NCI-H1048 (cell line): ENCODE data around the gene CACHD1.
A peak's percentile ranks its signal among the peaks of the same experiment; 100 is the strongest.

Experiments
- DNase-seq: peaks from one replicate; lab custom pipeline; 2025; lab: John Stamatoyannopoulos, UW

CACHD1 gene

DNA sequence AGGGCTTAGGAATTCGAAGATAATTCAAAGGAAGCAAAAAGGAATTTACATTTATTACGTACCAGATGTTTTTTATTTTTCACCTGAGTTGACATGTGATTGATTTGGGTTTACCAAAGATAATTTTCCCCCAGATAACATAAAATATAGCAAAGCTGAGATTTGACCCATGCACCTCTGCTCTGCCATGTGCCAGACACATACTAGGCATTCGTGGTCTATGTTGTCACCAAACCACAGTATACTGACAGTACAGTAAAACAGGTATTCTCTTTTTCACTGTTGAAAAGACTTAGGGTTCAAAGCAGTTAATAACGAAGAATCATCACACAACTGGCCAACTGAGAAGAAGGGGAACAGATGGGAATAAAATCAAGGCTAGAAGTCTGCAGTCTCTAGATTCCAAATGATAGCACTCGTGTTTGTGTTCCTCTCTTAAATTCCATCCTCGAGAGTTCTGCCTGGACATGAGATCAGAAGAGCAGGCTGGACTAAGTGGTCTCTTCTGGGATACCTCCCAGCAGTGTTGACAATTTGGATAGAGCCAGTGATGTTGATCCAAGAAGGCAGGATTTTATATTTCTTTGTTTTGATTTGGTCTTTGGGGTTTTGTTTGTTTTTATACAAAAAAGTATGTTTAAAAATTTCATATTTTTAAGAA, 189.7 kb downstream of the CACHD1 start:
- DNase-seq: no peak

- DNase-seq: no peak
Observed at GRCh38 chr1:64663668-64664067, 193.7 kb downstream of the CACHD1 start.

- no peak for DNase-seq
Observed at GRCh38 chr1:64664299-64664698, 194.4 kb downstream of the CACHD1 start.

DNA sequence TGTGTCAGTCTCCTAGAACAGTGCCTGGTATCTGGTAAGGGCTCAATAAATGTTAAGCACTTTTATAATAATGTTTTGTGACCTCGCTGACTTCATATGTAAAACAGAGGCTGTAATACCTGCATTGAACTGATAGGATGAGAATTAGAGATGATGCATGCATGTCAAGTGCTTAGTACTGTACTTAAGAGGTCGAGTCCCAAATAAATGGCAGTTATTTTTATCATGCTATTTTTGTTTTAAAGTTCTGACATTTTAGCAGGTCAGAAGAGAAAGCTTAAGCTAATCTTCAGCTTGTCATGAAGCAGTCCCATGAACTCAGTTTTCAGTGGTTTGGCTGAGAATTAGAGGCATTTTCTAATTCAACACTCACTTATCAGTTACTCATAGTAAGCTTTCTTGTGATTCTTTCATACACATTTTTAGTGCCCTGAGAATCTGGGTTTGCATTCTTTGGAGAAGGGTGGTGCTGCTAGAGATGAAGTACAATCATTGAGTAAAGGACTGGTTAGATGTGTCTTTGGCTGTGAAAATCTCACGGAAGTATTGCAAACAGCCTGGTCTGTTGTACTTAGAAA, 199.3 kb downstream of the CACHD1 start:
- no peak for DNase-seq

GRCh38 chr1:64675718-64676345, 205.9 kb downstream of the CACHD1 start:
- DNase-seq: no peak

GRCh38 chr1:64676386-64676785, 206.5 kb downstream of the CACHD1 start:
- DNase-seq: no peak

GRCh38 chr1:64677532-64677931, 207.6 kb downstream of the CACHD1 start:
- DNase-seq: no peak

DNA sequence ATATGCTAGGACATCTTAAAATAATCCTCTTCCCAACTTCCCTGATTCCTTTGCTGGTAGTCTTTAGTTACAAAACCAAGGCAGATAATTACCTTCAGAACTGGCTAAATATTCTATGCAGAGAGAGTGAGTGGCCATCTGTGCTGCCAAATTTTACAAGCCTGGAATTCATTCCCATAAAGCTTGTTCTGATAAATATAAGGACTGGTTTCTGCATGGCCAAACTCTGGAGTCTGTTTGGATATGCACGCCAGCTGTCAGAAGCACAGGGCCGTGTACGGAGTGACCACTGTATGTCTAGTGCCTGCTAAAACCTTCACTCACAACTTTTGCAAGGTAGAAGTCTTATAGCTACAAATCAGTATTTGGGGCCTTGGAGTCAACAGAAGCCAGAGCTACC, 208.4 kb downstream of the CACHD1 start:
- DNase-seq: no peak

DNA sequence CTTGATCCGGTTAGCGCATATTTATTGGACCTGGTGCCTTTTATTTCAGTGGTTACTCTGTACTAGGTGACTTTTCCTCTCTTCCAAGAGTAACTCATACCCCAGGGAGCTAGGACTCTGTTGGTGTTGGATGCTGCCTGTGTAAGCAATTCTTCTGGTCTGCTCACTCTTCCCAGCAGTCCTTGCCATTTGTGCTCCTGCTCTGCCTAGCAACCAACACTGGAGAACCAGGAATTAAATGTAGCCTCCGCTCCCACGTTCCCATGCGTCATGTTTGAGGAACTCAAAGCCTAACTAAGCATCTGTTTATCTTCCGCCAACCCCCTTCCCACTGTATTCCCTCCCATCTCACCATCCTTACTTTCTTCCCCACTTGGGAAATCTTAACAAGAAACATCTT, 209.2 kb downstream of the CACHD1 start:
- no peak for DNase-seq

DNA sequence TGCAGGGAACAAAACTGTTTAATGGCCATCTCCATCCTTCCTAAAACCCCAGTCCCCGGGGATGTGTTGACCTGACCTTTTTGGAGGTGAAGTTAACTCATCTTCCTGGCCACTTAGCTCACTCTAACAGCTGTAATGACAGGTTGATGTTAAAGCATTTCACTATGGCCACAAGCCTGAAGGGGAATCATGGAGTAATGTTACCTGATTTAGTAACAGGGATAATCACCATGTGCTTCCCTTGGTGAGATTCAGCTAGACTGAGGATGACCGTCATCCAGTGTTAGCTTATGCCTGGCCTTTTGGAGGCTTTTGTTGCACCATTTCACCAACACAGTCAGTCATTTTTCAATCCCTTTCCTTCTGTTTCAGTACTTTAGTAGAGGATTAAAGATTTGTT, 210.7 kb downstream of the CACHD1 start:
- DNase-seq: no peak

DNA sequence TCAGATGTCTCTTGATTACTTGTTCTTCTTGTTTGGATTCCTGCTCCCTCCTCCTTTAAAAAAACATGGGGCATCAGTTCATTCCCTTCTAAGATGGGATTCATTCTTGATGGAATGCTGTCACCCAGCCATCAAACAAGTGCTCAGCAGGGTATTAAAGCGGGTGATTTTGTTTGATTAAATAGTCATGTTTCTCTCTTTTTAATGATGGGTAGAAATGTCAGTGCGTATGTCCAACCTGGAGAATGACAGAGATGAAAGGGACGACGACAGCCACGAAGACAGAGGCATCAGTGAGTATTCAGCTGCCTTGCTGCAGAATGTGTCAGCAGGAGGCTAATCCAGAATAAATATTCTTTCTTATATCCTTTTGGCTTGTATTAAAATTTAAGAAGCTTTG, 211.1 kb downstream of the CACHD1 start:
- DNase-seq: no peak

- no peak for DNase-seq
Observed at GRCh38 chr1:64683419-64683818, 213.5 kb downstream of the CACHD1 start.

- DNase-seq: no peak
Observed at GRCh38 chr1:64685217-64685616, 215.3 kb downstream of the CACHD1 start.

DNA sequence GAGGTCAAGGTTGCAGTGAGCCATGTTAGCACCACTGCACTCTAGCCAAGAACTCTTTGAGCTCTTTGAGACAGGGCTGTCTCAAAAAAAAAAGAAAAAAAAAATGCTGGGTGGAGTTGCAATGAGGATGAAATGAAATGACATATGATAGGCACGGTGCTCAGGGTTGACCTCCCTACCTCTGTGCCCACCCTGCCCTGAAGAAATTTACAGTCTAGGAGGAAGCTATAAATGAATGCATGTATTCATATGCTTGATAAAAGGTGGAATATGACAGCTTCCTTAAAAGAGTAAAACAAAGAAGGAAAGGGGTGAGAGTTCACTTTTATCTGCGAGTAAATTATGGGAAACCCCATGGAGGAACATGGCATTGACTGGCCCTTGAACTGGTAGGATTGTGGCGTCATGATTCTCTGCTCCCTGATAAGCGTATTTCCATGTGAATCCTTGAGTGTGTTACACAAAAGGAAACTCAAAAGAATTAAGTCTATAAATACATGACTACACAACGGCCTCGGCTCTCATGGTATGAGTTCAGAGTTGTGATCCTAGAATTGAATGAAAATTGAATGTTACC, 215.9 kb downstream of the CACHD1 start:
- no peak for DNase-seq

- peak; percentile 6 for DNase-seq
Observed at GRCh38 chr1:64686828-64687724, 217.1 kb downstream of the CACHD1 start.

DNA sequence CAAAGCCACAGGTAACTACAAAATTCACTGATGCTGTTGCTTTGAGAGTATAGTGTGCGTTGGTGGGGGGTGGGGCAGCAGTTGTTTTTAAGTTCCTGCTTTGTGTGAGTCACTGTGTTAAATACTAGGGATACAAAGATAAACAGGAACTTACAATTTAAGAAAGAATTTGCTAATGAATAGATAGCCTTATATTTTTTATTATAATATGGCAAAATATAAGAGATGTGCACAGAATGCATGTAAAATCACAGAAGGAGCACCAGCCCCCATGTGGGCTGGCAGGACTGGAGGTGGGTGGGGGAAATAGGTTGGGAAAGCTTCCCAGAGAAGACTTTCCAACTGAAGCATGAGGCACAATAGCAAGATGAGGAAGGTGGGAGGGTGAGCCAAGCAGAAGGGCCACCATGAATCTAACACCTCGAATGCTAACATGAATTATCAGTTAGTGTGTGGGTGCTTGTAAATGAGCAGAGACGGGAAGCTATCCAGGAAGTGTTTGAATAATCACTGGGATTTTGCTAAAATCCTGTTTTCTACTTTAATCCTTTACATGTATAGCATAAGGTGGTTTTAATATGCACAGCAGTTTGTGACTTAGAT, 217.9 kb downstream of the CACHD1 start:
- no peak for DNase-seq

- DNase-seq: no peak
Observed at GRCh38 chr1:64691626-64692025, 221.7 kb downstream of the CACHD1 start.

GRCh38 chr1:64692911-64693310, 223.0 kb downstream of the CACHD1 start:
- DNase-seq: no peak

DNA sequence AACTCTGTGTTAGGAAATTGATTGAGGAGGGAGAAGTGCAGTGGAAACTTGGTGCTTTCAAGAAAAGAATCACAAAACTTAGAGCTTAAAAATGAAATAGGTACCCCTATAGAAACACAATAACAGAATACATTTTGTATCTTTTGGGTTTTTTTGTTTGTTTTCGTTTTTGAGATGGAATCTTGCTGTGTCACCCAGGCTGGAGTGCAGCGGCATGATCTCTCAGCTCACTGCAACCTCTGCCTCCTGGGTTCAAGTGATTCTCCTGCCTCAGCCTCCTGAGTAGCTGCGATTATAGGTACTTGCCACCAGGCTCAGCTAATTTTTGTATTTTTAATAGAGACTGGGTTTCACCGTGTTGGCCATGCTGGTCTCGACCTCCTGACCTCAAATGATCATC, 223.5 kb downstream of the CACHD1 start:
- no peak for DNase-seq

- no peak for DNase-seq
Observed at GRCh38 chr1:64696879-64697278, 226.9 kb downstream of the CACHD1 start.

DNA sequence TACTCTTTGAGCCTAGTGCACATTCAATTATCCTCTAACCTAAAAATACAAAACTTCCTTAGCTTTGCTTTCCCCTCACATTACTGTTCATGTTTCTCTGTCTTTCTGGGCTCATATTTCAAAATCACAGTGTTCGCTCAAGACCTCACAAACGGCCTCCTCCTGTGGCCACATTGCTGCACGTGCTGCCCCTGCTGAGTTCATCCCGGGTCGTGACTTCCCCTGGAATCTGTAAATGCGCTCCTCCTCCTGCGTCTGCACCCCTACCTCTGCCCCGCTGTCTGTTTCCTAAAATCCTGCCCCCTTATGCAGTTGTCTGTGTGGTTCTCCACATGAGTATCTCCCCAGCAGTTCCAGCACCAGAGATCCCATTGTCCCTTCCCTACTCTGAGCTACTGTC, 229.4 kb downstream of the CACHD1 start:
- no peak for DNase-seq

DNA sequence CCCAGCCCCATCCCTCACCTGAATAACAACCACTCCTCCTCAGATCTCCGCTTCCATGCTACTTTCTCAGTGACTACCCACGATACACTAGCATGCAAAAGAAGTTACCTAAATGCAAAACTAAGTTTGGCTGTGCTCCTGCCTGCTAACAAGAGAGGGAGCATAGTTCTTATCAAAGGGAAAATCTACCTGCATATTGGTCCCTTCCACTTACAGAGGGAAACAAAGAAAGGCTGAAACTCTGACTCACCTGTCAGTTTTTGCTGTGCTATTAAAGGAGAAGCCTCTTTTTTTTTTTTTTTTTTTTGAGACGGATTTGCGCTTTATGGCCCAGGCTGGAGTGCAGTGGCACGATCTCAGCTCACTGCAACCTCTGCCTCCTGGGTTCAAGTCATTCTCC, 231.1 kb downstream of the CACHD1 start:
- no peak for DNase-seq
